GM10847 (cell line): ENCODE results near the gene ZSCAN9.
A peak's percentile ranks its signal among the peaks of the same experiment; 100 is the strongest.

ENCODE experiments used
- POLR2A ChIP-seq: IDR thresholded peaks from 2 replicates; pipeline ENCODE4 v1.6.1; 2011; ENCODE audit not compliant: insufficient read length; ENCODE audit errors: extremely low read depth

The ZSCAN9 gene

DNA sequence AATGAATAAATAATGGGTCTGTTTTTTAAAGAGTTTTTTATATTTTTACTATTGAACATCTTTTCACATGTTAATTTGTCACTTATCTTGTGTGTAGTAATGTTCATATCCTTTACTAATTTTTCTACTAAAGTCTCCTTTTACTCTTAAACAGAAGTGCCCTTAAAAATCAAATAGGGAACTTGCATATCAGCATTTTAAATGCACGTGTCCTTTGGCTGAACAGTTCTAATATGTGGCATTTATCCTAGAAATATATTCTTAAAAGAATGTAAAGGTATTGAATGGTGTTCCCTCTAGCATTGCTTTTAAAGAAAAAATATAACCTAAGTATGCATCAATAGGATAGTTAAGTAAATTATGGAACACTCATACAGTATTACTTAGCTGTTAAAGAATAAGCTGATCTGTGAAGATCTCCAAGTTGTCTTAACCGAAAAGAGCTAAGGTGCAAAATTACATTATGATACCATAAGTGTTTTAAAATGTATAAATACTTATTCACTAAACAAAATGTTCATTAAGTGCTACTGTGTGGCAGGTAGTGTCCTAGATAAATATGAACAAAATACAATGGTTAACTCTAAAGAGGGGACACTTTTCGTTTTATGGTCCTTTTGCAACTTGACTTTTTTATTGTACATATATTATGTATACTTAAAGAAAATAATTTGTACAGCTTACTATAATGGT, 55.7 kb downstream of the ZSCAN9 start:
- TF ChIP-seq POLR2A = no peak

DNA sequence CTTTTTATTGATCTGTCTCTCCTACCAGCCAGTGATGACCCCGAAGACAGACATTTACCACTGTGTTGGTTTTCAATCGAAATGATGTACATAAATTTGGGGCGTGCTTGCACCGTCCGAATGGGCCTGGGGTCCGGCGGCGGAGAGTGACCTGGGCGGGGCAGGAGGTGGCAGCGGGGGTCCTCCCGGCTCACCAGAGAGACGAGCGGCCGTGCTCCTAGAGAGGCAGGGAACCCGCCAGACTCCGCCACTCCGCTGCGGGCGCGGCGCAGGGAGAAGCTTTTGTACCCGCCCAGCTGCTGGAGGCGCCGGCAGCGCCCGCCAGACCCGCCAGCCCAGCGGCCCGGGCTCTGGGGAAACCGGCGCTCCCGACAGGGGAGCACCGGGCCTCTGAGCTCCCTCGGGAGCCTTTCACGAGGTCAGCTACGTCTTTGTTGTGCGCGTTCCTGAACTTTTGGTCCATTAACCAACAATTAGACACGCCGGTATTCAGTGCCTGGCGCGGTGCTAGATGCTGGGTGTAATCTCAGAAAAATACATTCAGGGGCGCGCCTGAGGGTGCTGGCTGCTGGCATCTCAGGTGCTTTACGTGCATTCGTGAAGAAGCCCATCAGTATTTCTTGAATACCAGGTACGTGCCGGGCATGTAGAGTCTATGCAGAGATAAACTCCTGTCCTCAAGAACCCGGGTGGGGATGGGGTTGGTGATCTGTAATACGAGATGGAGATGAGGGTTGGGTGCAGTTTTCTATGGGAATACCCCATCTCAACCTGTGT, 56.4 kb downstream of the ZSCAN9 start, which contains the start of gene PGBD1:
Gene PGBD1, plus strand, starts transcription at position 285 of the 777 bp plus-strand sequence. CDS start 2,242 bp downstream, outside the sequence.
- peak; percentile 46 for TF ChIP-seq POLR2A

DNA sequence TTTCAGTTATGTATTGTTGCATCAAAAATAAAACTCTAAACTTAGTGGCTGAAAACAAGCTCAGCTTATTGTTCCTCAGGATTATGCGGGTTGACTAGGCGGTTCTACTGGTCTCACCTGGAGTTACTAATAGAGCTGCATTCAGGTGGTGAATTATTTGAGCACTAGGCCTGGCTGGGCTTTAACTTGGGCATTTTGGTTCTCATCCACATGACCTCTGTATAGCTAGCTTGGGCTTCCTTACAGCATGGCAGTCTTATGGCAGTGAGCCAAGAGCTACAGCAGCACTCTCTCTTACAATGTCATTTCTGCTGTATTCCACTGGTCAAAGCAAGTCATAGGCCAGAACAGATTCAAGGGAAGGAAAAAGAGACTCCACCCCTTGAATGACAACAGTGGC, 57.9 kb downstream of the ZSCAN9 start:
- TF ChIP-seq POLR2A = no peak
